ENCODE results near the gene PLEKHG1.

- TF ChIP-seq CTCF (conservative IDR thresholded peaks at IDR 0.05; ENCODE audit: low read depth in 2 of 2) (no peak), REST (IDR thresholded peaks at IDR 0.05; ENCODE audit: unreplicated experiment) (no peak), CREB1 (CRISPR knock-in tag; IDR thresholded peaks at IDR 0.05; ENCODE audit: low read depth) (no peak), ETS1 (IDR thresholded peaks at IDR 0.05) (no peak), NANOG (IDR thresholded peaks at IDR 0.05; ENCODE audit: borderline replicate concordance) (no peak), EZH2 (IDR thresholded peaks at IDR 0.05; ENCODE audit: low read depth, unreplicated experiment) (no peak)
Measured at GRCh38 chr6:150635906-150636514, 36.3 kb downstream of the PLEKHG1 start.
